ENCODE results near the gene TANGO2. TPM values are rescaled to one million over a fixed set of nuclear protein-coding genes. Genes with fewer than 3 reads are reported as not detected.

TANGO2 gene
- total RNA-seq, 1 donor: 43.8 TPM

DNA sequence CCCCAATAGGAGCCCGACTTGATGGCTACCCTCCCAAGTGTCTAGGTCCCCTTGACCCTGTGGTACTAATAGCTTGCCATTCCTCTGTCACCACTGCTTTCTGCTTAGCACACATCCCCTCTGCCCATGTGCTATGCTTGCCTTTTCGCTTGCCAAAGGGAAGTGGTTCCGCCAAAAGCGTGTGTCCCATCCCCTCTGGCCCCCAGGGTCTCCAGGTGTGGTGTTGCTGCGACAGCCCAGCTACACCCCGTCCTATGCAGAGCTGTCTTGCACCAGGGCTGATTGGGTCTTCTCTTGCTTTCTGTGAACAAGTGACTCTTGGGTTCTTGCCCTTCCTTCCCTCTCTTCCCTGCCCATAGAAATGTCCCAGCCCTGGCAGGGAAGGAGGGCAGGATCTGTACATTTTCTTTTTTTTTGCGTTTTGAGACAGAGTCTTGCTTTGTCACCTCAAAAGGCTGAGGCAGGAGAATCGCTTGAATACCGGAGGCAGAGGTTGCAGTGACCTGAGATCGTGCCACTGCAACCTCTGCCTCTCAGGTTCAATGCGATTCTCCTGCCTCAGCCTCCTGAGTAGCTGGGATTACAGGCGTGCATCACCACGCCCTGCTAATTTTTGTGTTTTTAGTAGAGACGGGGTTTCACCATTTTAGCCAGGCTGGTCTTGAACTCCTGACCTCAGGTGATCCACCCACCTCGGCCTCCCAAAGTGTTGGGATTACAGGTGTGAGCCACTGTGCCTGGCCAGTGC lies 3.9 kb downstream of the TANGO2 start:
- Histone ChIP-seq H3K4me1 (ENCODE audit: insufficient read depth, low read length) (peaks cover 10% of the 10 kb centered on the region), H3K36me3 (ENCODE audit: insufficient read depth, low read length) (peaks cover 14% of the 10 kb centered on the region), H3K4me2 (ENCODE audit: insufficient read depth, low read length) (no peak overlapping the region), H3K79me2 (ENCODE audit: insufficient read depth, low read length) (peaks cover 80% of the 10 kb centered on the region), H3K27ac (ENCODE audit: low read depth, low read length) (no peak overlapping the region), H3K27me3 (ENCODE audit: insufficient read depth, low read length) (no peaks in the 10 kb centered on the region), H4K20me1 (ENCODE audit: insufficient read depth, low read length) (peaks cover 60% of the 10 kb centered on the region), H2AFZ (ENCODE audit: low read length) (no peak overlapping the region), H3K4me3 (ENCODE audit: insufficient read depth, low read length) (no peak overlapping the region), H3K9me3 (ENCODE audit: low read depth, low read length) (no peaks in the 10 kb centered on the region)
- TF ChIP-seq, protein P1, sequence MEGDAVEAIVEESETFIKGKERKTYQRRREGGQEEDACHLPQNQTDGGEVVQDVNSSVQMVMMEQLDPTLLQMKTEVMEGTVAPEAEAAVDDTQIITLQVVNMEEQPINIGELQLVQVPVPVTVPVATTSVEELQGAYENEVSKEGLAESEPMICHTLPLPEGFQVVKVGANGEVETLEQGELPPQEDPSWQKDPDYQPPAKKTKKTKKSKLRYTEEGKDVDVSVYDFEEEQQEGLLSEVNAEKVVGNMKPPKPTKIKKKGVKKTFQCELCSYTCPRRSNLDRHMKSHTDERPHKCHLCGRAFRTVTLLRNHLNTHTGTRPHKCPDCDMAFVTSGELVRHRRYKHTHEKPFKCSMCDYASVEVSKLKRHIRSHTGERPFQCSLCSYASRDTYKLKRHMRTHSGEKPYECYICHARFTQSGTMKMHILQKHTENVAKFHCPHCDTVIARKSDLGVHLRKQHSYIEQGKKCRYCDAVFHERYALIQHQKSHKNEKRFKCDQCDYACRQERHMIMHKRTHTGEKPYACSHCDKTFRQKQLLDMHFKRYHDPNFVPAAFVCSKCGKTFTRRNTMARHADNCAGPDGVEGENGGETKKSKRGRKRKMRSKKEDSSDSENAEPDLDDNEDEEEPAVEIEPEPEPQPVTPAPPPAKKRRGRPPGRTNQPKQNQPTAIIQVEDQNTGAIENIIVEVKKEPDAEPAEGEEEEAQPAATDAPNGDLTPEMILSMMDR (IDR thresholded peaks at IDR 0.05; ENCODE audit: extremely low read depth, low read depth, low read length): no peak
- DNase-seq (ENCODE audit: insufficient read length, low spot score, missing footprints): no peak

DNA sequence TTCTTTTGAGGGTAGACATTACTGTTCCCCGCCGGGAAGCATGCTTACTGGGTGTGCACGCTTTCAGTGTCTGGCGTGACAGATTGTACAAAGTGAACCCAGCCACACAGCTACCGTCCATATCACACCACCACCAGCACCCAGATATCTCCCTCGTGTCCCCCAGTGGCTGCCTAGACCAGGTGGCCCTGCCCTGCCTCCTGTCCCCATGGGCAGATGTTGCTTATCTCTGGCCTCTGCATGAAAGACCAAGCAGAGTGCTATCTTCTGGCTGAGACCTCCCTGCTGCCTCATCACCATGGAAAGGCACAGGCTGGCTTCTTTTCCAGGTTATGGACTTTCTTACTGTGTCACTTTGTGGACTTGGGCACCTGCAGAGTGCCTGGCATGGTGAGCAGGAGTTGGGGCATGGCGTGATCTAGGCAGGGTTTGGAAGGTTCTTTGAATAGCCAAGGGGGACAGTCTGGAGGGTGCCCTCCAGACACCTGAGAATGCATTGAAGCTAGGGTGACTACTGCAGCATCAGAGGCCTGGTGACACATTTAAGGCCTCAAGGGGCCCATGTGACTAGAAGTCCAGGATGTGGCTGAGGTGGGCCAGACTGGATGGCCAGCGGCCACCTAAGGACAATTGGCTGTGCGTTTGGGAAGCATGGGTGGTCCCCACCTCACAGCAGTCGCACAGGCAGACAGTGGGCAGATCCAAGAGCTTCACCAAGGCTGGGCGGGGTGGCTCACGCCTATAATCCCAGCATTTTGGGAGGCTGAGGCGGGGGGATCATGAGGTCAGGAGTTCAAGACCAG lies 4.7 kb downstream of the TANGO2 start:
- H3K36me3 ChIP-seq (ENCODE audit: insufficient read depth, low read length): peaks cover 14% of the 10 kb centered on the region
- peaks cover 61% of the 10 kb centered on the region for H4K20me1 ChIP-seq (ENCODE audit: insufficient read depth, low read length)
- H3K4me1 ChIP-seq (ENCODE audit: insufficient read depth, low read length): peaks cover 10% of the 10 kb centered on the region
- H3K79me2 ChIP-seq (ENCODE audit: insufficient read depth, low read length): peaks cover 81% of the 10 kb centered on the region
- H3K27ac ChIP-seq (ENCODE audit: low read depth, low read length): no peak overlapping the region
- no peak overlapping the region for H2AFZ ChIP-seq (ENCODE audit: low read length)
- peak; percentile 46 for DNase-seq (ENCODE audit: insufficient read length, low spot score, missing footprints)
- H3K4me3 ChIP-seq (ENCODE audit: insufficient read depth, low read length): no peak overlapping the region
- TF ChIP-seq, protein P1 (IDR thresholded peaks at IDR 0.05; ENCODE audit: extremely low read depth, low read depth, low read length): no peak
- H3K4me2 ChIP-seq (ENCODE audit: insufficient read depth, low read length): no peak overlapping the region
- H3K9me3 ChIP-seq (ENCODE audit: low read depth, low read length): no peaks in the 10 kb centered on the region
- no peaks in the 10 kb centered on the region for H3K27me3 ChIP-seq (ENCODE audit: insufficient read depth, low read length)

DNA sequence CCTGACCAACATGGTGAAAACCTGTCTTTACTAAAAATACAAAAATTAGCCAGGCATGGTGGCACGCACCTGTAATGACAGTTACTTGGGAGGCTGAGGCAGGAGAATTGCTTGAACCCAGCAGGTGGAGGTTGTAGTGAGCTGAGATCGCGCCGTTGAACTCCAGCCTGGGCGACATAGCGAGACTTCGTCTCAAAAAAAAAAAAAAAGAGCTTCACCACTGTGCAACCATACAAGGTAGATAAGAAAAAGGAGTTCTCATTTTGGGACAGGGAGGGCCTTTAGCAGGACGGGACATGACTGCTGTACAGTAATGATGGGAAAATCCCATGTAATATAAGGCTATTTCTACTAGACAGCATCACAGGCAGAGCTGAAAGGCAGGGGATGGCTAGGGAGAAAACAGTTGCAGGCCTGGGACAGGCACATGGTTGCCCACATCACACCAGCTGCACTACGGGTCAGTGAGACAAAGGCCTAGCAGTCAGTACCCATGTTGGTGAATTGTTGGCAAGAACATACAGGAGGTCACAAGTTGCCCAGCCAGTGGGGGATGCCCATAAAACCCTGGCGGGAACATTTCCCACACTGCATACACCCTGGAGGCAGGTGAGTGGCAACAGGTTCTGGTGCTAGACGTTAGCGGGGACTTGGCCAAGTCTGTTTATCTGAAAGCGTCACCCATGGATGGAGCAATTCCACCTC lies 5.4 kb downstream of the TANGO2 start:
- Histone ChIP-seq H3K79me2 (ENCODE audit: insufficient read depth, low read length) (peaks cover 80% of the 10 kb centered on the region), H3K36me3 (ENCODE audit: insufficient read depth, low read length) (peaks cover 14% of the 10 kb centered on the region), H3K9me3 (ENCODE audit: low read depth, low read length) (no peaks in the 10 kb centered on the region), H4K20me1 (ENCODE audit: insufficient read depth, low read length) (peaks cover 66% of the 10 kb centered on the region), H3K4me3 (ENCODE audit: insufficient read depth, low read length) (no peak overlapping the region), H2AFZ (ENCODE audit: low read length) (no peak overlapping the region), H3K4me2 (ENCODE audit: insufficient read depth, low read length) (no peak overlapping the region), H3K27ac (ENCODE audit: low read depth, low read length) (no peak overlapping the region), H3K4me1 (ENCODE audit: insufficient read depth, low read length) (peaks cover 10% of the 10 kb centered on the region), H3K27me3 (ENCODE audit: insufficient read depth, low read length) (no peaks in the 10 kb centered on the region)
- DNase-seq (ENCODE audit: insufficient read length, low spot score, missing footprints): peak; percentile 47
- TF ChIP-seq, protein P1 (IDR thresholded peaks at IDR 0.05; ENCODE audit: extremely low read depth, low read depth, low read length): no peak

All from osteoblast (primary cell).